Middle frontal gyrus (tissue), 1 donor: ENCODE measurements around the gene MAP3K14.

Experiments used
- DNase-seq: peaks from one replicate; pipeline ENCODE4 v3.0.0-alpha.2; 2015; ENCODE audit warnings: low spot score; ENCODE audit errors: extremely low spot score

The MAP3K14 gene

GRCh38 chr17:45283711-45284110 lies 33.1 kb downstream of the MAP3K14 start:
- no peak for DNase-seq

GRCh38 chr17:45282683-45283644 lies 33.9 kb downstream of the MAP3K14 start:
- no peak for DNase-seq

- DNase-seq = no peak
These were observed 36.9 kb downstream of the MAP3K14 start for GRCh38 chr17:45279898-45280297.

GRCh38 chr17:45277992-45278391 lies 38.8 kb downstream of the MAP3K14 start:
- DNase-seq = no peak

GRCh38 chr17:45277216-45277849 lies 39.5 kb downstream of the MAP3K14 start:
- peak; percentile 79 for DNase-seq

GRCh38 chr17:45276031-45276430 lies 40.8 kb downstream of the MAP3K14 start:
- no peak for DNase-seq

- no peak for DNase-seq
These were observed 42.8 kb downstream of the MAP3K14 start for GRCh38 chr17:45274033-45274432.

- DNase-seq = no peak
These were observed 43.3 kb downstream of the MAP3K14 start for GRCh38 chr17:45273551-45273957.

- no peak for DNase-seq
These were observed 45.2 kb downstream of the MAP3K14 start for GRCh38 chr17:45271603-45272002.

GRCh38 chr17:45270828-45271418 lies 45.9 kb downstream of the MAP3K14 start:
- no peak for DNase-seq

- no peak for DNase-seq
These were observed 46.9 kb downstream of the MAP3K14 start for GRCh38 chr17:45269912-45270311.

- no peak for DNase-seq
These were observed 49.3 kb downstream of the MAP3K14 start for GRCh38 chr17:45267436-45268055.

- no peak for DNase-seq
These were observed 50.4 kb downstream of the MAP3K14 start for GRCh38 chr17:45266372-45266926.

GRCh38 chr17:45265821-45266220 lies 51.0 kb downstream of the MAP3K14 start:
- DNase-seq = no peak

- DNase-seq = no peak
These were observed 51.8 kb downstream of the MAP3K14 start for GRCh38 chr17:45264988-45265387.

GRCh38 chr17:45264430-45264829 lies 52.4 kb downstream of the MAP3K14 start:
- no peak for DNase-seq

GRCh38 chr17:45263477-45263860 lies 53.4 kb downstream of the MAP3K14 start:
- no peak for DNase-seq

GRCh38 chr17:45262516-45263476 lies 54.0 kb downstream of the MAP3K14 start:
- no peak for DNase-seq

GRCh38 chr17:45261577-45262515 lies 55.0 kb downstream of the MAP3K14 start, which contains the start of gene SPATA32:
Gene SPATA32 (minus strand): TSS chr17:45262094. CDS start chr17:45262016, 78 bp downstream.
- no peak for DNase-seq
